Neural crest cell (in vitro differentiated cells): ENCODE measurements around the gene HCN3. TPM values are rescaled to one million over a fixed set of nuclear protein-coding genes. Genes with fewer than 3 reads are reported as not detected.

ENCODE experiments used
- DNase-seq: peaks from one replicate; pipeline ENCODE4 v3.0.0; 2021; ENCODE audit warnings: low read depth, mixed read lengths, low spot score
- H3K27ac Mint-ChIP-seq: one replicate; pipeline ENCODE4 v1.8.0; 2021; ENCODE audit warnings: mild to moderate bottlenecking, mixed read lengths; ENCODE audit not compliant: unreplicated experiment
- H3K27me3 Mint-ChIP-seq: 2 replicates; pipeline ENCODE4 v1.8.0; 2021; ENCODE audit warnings: low read depth, mild to moderate bottlenecking, mixed read lengths
- H3K36me3 Mint-ChIP-seq: 2 replicates; pipeline ENCODE4 v1.8.0; 2021; ENCODE audit warnings: low read depth, mild to moderate bottlenecking, mixed read lengths
- H3K4me1 Mint-ChIP-seq: 2 replicates; pipeline ENCODE4 v1.8.0; 2021; ENCODE audit warnings: mixed read lengths
- H3K4me3 Mint-ChIP-seq: one replicate; pipeline ENCODE4 v1.8.0; 2021; ENCODE audit warnings: mild to moderate bottlenecking, mixed read lengths
- H3K9me3 Mint-ChIP-seq: 2 replicates; pipeline ENCODE4 v1.8.0; 2021; ENCODE audit warnings: mixed read lengths
- total RNA-seq: library from RNA; stranded (reverse); gene quantifications from 2 replicates; pipeline ENCODE4 v1.2.1, GENCODE V29; 2021
- TF ChIP-seq, protein P1 (sequence below): fragments of 200-600 bp; sonication (generic); conservative IDR thresholded peaks from 2 replicates; pipeline ENCODE4 v1.5.0; 2021; ENCODE audit warnings: antibody characterized with exemption, mild to moderate bottlenecking

HCN3 gene
- total RNA-seq, 1 donor from 2014 or later = 20.8 TPM

DNA sequence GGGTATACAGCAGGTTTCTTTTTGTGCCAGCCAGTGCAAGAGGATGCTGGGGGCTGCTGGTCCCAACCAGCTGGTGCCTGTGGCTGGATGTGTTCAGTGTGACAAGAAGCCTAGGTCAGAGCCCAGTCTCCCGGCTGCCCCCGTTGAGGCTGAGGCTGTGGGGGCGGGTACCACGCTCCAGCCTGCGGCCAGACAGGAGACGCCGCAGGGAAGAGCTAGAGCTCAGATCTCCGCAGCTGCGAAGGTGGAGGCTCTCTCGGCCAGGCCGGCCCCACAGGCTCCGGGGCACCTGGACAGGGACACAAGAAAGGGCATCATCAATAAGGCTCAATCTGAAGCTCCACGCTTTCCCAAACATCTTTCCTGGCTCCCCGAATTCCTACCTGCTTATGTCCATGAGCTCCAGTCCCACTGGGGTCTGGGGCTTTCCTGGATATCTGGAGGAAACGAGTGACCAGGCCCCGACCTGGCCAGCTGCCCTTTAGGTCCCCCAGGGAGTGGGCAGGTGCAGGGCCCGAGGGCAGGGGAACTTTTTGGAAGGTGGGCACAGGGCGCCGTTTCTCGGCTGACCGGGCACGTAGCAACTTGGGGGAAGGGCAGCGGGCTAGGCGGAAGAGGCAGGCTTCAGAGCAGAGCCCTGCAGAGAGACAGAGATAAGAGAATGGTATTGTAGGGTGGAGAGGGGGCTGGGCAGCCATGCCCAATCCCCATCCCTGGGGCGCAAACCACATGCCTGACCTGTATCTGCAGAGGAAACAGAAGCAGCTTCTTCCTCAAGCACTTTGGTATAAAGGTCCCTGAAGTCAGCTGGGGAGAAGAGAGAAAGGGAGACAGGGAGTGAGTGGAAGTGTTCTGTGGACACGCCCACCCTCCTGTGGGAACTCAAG is 29.4 kb upstream of the HCN3 start:
- TF ChIP-seq, protein P1, sequence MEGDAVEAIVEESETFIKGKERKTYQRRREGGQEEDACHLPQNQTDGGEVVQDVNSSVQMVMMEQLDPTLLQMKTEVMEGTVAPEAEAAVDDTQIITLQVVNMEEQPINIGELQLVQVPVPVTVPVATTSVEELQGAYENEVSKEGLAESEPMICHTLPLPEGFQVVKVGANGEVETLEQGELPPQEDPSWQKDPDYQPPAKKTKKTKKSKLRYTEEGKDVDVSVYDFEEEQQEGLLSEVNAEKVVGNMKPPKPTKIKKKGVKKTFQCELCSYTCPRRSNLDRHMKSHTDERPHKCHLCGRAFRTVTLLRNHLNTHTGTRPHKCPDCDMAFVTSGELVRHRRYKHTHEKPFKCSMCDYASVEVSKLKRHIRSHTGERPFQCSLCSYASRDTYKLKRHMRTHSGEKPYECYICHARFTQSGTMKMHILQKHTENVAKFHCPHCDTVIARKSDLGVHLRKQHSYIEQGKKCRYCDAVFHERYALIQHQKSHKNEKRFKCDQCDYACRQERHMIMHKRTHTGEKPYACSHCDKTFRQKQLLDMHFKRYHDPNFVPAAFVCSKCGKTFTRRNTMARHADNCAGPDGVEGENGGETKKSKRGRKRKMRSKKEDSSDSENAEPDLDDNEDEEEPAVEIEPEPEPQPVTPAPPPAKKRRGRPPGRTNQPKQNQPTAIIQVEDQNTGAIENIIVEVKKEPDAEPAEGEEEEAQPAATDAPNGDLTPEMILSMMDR = no peak
- H3K27me3 Mint-ChIP-seq = no peaks in the 10 kb centered on the region

GRCh38 chr1:155250246-155250632 is 27.0 kb upstream of the HCN3 start:
- Mint-ChIP-seq H3K36me3 (peaks cover 8% of the 10 kb centered on the region), H3K4me3 (no peak overlapping the region), H3K27ac (peak overlapping the region; percentile 50), H3K4me1 (peaks cover 38% of the 10 kb centered on the region), H3K27me3 (no peaks in the 10 kb centered on the region), H3K9me3 (no peaks in the 10 kb centered on the region)
- no peak for DNase-seq
- TF ChIP-seq, protein P1 = no peak

More for the DNA sequence above, 29.4 kb upstream of the HCN3 start:
- no peak for DNase-seq
- peaks cover 8% of the 10 kb centered on the region for H3K36me3 Mint-ChIP-seq
- no peaks in the 10 kb centered on the region for H3K9me3 Mint-ChIP-seq
- H3K4me3 Mint-ChIP-seq = no peak overlapping the region
- H3K27ac Mint-ChIP-seq = no peak overlapping the region
- H3K4me1 Mint-ChIP-seq = peaks cover 41% of the 10 kb centered on the region

DNA sequence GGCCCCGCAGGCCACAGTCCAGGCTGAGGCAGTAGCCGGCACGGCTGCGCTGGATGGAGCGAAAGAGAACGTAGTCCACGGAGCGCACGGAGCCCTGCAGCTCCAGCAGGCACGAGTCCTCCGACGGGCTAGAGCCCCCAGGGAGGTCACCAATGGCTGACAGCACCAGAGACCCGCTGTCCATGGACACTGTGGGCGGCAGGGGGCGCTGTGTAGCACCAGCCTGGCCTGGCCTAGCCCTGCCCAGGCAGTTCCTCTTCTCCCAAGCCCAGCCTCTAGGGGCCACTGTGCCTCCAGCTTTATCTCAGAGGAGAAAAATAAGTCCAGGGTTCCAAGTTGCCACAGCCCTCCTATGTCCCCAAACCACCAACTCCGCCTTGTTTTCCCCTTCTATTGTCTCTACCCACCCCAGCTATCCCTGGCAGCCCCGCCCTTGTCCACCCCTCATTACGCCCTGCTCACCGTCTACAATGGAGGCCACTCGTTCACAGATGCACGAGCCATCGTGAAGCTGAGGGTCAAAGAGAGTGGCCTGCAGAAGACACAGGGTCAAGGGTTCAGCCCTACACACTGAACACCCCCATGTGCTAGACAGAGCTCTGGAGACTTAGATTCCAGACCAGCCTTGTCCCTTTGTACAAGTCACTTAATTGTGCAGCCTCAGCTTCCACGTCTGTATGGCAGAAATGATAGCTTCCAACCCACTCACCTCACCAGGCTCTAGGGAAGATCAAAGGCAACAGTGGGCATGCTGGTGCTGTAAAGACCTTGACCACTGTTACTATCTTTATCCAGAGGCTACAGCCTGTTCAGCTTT is 26.4 kb upstream of the HCN3 start:
- DNase-seq = peak; percentile 99
- Mint-ChIP-seq H3K36me3 (peaks cover 6% of the 10 kb centered on the region), H3K27ac (peak overlapping the region; percentile 84), H3K4me3 (peak overlapping the region; percentile 91), H3K27me3 (no peaks in the 10 kb centered on the region), H3K4me1 (peaks cover 39% of the 10 kb centered on the region), H3K9me3 (no peaks in the 10 kb centered on the region)
- TF ChIP-seq, protein P1 = peak; percentile 100

DNA sequence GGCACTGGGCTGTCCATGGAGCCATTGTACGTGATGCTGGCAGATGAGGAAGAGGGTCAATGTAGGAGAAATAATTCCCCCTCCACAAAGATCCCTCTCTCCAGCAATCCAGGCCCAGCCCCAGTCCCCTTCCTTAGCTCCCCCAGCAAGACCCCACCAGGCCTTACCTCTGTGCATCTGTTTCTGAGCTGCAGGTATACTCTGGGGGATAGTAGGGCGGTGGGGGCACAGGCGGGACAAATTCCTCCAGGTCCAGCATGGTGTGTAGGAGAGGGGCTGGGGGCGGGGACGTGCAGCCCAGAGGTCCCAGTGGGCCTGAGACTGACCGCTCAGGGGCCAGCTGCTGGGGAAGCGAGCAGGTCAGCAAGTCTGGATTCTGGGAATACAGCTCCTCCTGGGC is 25.7 kb upstream of the HCN3 start:
- Mint-ChIP-seq H3K27me3 (no peaks in the 10 kb centered on the region), H3K27ac (no peak overlapping the region), H3K4me1 (peaks cover 40% of the 10 kb centered on the region), H3K9me3 (no peaks in the 10 kb centered on the region), H3K4me3 (peak overlapping the region; percentile 91), H3K36me3 (peaks cover under 1% of the 10 kb centered on the region)
- TF ChIP-seq, protein P1 = no peak
- DNase-seq = no peak

DNA sequence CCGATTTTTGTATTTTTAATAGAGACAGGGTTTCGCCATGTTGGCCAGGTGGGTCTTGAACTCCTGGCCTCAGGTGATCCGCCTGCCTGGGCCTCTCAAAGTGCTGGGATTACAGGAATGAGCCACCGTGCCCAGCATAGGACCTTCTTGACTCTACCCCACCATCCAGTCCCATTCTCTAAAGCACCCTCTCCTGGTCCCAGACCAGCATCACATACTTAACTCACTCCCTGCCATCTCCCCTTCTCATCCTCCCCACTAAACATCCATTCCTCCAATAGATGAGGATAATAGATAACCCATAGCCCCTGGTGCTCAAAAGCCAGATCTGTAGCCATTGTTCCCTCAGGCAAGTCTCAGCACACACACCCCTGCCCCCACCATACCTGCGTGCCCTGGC is 24.1 kb upstream of the HCN3 start:
- Mint-ChIP-seq H3K9me3 (no peaks in the 10 kb centered on the region), H3K27ac (peak overlapping the region; percentile 93), H3K4me3 (peak overlapping the region; percentile 88), H3K4me1 (peaks cover 50% of the 10 kb centered on the region), H3K36me3 (peaks cover 6% of the 10 kb centered on the region), H3K27me3 (no peaks in the 10 kb centered on the region)
- TF ChIP-seq, protein P1 = no peak
- DNase-seq = no peak
